KOPT-K1 (cell line): ENCODE results near the gene GTF3A.
A peak's percentile ranks its signal among the peaks of the same experiment; 100 is the strongest.

Source experiments
- H3K27ac ChIP-seq: fragments of 200-600 bp; sonication (generic); 2 replicates; pipeline ENCODE4 v1.5.1; 2016; ENCODE audit warnings: antibody characterized with exemption, mild to moderate bottlenecking, low read depth, low read length; ENCODE audit not compliant: poor library complexity, severe bottlenecking
- H3K36me3 ChIP-seq: fragments of 200-600 bp; sonication (generic); 2 replicates; pipeline ENCODE4 v1.5.1; 2017; ENCODE audit warnings: antibody characterized with exemption, mild to moderate bottlenecking, low read length, moderate library complexity; ENCODE audit not compliant: insufficient read depth
- H3K9me3 ChIP-seq: fragments of 200-600 bp; sonication (generic); 2 replicates; pipeline ENCODE4 v1.5.1; 2017; ENCODE audit warnings: antibody characterized with exemption, low read length, mild to moderate bottlenecking; ENCODE audit not compliant: insufficient read depth, poor library complexity, severe bottlenecking

Gene GTF3A

GRCh38 chr13:27424246-27425157, at the start of gene GTF3A:
Gene GTF3A, plus strand, starts transcription at chr13:27424619.
- Histone ChIP-seq H3K27ac (peak within 1 kb of the TSS; percentile 88), H3K9me3 (no peaks in the 10 kb centered on the region), H3K36me3 (peaks cover 33% of the 10 kb centered on the region)

DNA sequence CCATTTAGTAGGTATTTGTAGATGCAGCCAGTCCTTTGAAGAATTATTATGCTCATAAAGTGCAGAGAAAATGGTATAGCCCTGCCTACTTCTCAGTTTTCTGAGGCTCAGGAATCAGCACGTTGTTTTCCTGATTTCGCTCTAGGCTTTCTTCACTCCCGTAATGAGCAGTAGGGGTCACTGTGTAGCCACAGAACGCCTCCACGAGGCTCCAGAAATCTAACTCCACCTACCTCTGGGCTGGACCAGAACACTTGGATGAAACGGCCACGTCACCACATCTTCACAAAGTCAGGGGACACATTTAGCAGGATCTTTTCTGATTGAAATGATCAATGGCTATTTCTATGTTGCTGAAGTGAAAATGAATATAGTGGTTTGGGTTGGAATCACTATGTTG, 49.8 kb upstream of the GTF3A start:
- H3K36me3 ChIP-seq = no peaks in the 10 kb centered on the region
- H3K9me3 ChIP-seq = peaks cover 9% of the 10 kb centered on the region
- no peak overlapping the region for H3K27ac ChIP-seq

GRCh38 chr13:27375686-27376326, 48.6 kb upstream of the GTF3A start:
- H3K36me3 ChIP-seq = no peaks in the 10 kb centered on the region
- peaks cover 2% of the 10 kb centered on the region for H3K9me3 ChIP-seq
- no peak overlapping the region for H3K27ac ChIP-seq

GRCh38 chr13:27379126-27379525, 45.3 kb upstream of the GTF3A start:
- Histone ChIP-seq H3K9me3 (no peaks in the 10 kb centered on the region), H3K36me3 (no peaks in the 10 kb centered on the region), H3K27ac (no peak overlapping the region)

GRCh38 chr13:27379694-27380641, 44.5 kb upstream of the GTF3A start:
- Histone ChIP-seq H3K36me3 (no peaks in the 10 kb centered on the region), H3K9me3 (no peaks in the 10 kb centered on the region), H3K27ac (no peak overlapping the region)

- H3K36me3 ChIP-seq = no peaks in the 10 kb centered on the region
- H3K27ac ChIP-seq = no peak overlapping the region
- H3K9me3 ChIP-seq = no peaks in the 10 kb centered on the region
These were observed 42.8 kb upstream of the GTF3A start for GRCh38 chr13:27381601-27382000.

DNA sequence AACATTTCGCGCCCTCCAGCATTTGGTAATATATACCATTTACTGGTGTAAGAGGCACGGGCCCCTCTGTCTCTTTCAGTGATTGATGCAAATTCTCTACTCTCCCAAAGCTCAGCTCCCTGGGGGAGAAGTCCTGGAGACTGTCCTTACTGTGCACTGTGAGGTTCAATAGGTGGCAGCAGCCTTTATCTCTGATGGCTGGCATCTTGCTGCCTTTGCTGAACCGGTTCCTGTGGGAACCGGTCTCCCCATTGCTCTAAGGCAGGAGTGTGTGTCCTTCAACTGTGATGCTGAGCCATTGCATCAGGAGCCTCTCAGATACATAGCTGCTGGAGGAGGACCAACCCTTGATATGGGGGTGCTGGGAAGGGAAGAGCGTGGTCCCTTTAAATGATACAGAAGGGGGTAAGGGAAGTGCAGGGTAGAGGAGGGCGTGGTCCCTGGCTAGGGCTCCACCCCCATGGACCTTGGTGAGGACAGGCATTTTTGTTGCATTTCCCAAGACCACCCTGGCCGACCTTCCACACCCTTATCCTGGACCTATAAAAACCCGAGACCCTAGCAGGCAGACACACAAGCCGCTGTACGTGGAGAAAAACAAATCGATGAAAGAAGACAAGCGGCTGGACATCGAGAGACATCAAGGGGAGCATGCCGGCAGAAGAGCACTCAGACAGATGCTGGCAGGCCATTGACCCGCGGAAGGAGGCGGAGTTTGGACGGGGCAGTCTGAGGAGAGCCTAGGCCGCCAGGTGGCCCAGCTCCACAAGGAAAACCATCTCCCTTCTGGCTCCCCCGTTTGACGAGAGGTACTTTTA, 41.1 kb upstream of the GTF3A start:
- no peak overlapping the region for H3K27ac ChIP-seq
- no peaks in the 10 kb centered on the region for H3K36me3 ChIP-seq
- H3K9me3 ChIP-seq = no peaks in the 10 kb centered on the region

DNA sequence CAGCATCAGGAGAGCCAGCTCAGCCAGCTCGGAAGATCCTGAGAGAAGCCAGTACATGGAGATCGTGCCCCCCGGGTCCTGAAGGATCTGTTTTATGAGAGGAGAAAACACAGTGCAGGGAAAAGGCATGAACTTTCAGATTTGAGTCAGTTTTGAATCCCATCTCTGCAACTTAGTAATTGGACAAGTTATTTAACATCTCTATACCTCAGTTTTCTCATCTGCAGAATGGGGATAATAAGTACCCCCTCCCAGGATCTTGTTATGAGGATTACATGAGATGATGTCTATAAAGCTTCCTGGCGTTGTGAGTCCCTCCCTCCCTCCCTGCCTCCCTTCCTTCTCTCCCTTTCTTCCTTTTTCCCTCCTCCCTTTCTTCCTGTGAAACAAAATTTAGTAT, 40.1 kb upstream of the GTF3A start:
- H3K27ac ChIP-seq = no peak overlapping the region
- H3K9me3 ChIP-seq = no peaks in the 10 kb centered on the region
- H3K36me3 ChIP-seq = no peaks in the 10 kb centered on the region

DNA sequence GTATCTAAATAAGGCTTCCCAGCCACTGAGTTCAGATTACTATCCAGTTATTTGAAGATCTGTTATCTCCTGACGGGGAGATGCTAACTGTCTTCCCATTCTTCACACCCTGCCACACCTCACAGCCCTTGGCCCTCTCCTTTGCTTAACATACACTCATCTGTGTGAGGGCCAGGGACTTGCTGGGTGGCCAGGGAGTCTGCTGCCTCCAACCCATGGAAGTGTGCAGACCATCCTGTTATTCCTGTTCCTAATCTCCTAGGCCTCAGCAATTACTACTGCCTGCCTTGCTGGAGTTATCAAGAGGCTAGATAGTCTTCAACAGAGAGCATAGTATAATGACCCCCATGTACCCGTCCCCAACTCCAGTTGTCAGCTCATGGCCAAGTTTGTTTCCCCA, 36.2 kb upstream of the GTF3A start:
- Histone ChIP-seq H3K36me3 (no peaks in the 10 kb centered on the region), H3K9me3 (no peaks in the 10 kb centered on the region), H3K27ac (no peak overlapping the region)

DNA sequence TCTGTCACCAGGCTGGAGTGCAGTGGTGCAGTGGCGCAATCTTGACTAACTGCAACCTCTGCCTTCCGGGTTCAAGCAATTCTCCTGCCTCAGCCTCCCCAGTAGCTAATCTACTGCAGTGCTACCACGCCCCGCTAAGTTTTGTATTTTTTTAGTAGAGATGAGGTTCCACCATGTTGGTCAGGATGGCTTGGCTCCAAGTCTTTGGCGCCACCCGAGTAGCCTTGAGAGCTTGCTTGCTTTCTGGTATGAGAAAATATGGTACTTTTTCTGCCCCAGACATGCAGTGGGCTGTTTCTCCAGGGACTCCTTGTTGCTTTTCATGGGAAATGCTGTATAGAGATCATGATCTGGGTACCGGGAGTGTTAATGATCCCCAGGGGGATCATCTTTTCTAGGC, 34.5 kb upstream of the GTF3A start:
- H3K36me3 ChIP-seq = no peaks in the 10 kb centered on the region
- no peaks in the 10 kb centered on the region for H3K9me3 ChIP-seq
- H3K27ac ChIP-seq = no peak overlapping the region

DNA sequence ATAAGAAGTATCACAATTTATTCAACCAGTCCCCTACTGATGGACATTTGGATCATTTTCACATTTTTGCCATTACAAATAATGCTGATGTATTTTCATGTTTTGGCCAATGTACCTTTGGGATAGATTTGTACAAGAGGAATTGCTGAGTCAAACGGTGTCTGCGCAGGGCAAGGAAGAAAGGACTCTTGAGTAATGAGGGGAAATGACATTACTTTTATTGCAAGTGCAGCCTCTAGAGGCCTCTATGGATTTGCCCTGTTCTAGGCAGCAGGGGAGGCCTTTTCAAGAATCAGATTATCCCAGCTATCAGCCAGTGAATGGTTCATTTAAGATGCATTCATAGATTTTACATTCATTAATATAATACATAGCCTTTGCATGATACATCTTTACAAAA, 32.9 kb upstream of the GTF3A start:
- Histone ChIP-seq H3K27ac (no peak overlapping the region), H3K9me3 (no peaks in the 10 kb centered on the region), H3K36me3 (no peaks in the 10 kb centered on the region)

GRCh38 chr13:27393101-27393500, 31.3 kb upstream of the GTF3A start:
- Histone ChIP-seq H3K27ac (no peak overlapping the region), H3K36me3 (no peaks in the 10 kb centered on the region), H3K9me3 (no peaks in the 10 kb centered on the region)

DNA sequence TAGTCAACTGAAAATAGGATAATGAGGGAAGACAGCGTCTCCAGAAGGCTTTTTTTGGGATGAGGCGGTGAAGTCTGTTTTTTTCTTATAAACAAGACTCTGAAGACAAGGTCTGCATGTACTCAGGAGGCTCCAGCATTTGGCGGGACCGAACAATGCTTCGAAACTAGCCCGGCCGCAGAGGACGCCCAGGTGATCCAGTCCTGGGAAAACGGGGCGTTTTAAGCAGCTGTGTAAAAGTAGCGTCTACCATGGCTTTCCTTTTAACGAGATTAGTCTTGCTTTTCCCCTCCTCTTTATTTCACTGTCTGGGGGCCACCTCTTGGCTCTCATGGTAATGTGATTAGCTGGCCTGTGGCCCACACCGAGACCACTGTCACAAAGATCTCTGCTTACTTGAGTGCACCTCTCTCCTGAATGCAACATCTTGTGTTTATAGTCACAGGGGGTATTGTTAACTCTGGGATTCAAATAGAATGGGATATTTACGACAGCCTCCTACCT, 29.4 kb upstream of the GTF3A start:
- Histone ChIP-seq H3K27ac (no peak overlapping the region), H3K9me3 (no peaks in the 10 kb centered on the region), H3K36me3 (no peaks in the 10 kb centered on the region)

- Histone ChIP-seq H3K36me3 (no peaks in the 10 kb centered on the region), H3K27ac (no peak overlapping the region)
These were observed 28.1 kb upstream of the GTF3A start for GRCh38 chr13:27396252-27396846.

More at GRCh38 chr13:27396252-27396846, 28.1 kb upstream of the GTF3A start:
- no peaks in the 10 kb centered on the region for H3K9me3 ChIP-seq
